Cardiac septum (tissue), 1 donor: Measurements from ENCODE around the gene TBC1D23. TPM values are rescaled to one million over a fixed set of nuclear protein-coding genes. Genes with fewer than 3 reads are reported as not detected.

Source experiments
- total RNA-seq: library from RNA; stranded (reverse); fragmentation: NEBNext Ultra II Directional; extraction: Animal tissue kit (Norgen Biotek cat#: 25700); gene quantifications from one replicate; pipeline ENCODE4 v1.2.1, GENCODE V29; 2021
- donor health status: DM: no; HTN: no; CAD: no.

TBC1D23 gene
- total RNA-seq, 1 donor from 2014 or later, result 35.1 TPM

Other genes starting within 250 kb of the TBC1D23 start
- 120 TPM for gene FILIP1L, start 146.5 kb upstream of the TBC1D23 start, total RNA-seq
- gene NIT2, start 73.8 kb downstream of the TBC1D23 start, total RNA-seq, result 41.0 TPM
- 54.0 TPM for gene TOMM70, start 140.1 kb downstream of the TBC1D23 start, total RNA-seq
- gene LNP1, start 140.5 kb downstream of the TBC1D23 start, total RNA-seq, result 4.6 TPM
- 4.8 TPM for gene TMEM45A, start 231.6 kb downstream of the TBC1D23 start, total RNA-seq